NB4 (cell line): ENCODE results near the gene ORC4.

Experiments
- CTCF ChIP-seq: IDR thresholded peaks from one replicate; pipeline ENCODE4 v1.5.1; 2012; ENCODE audit warnings: low read depth, low read length
- MYC ChIP-seq: IDR thresholded peaks from 2 replicates; pipeline ENCODE4 v1.6.1; 2011; ENCODE audit warnings: low read depth, low read length
- POLR2A ChIP-seq: IDR thresholded peaks from 2 replicates; pipeline ENCODE4 v1.6.1; 2011; ENCODE audit warnings: mild to moderate bottlenecking; ENCODE audit not compliant: insufficient read length; ENCODE audit errors: extremely low read depth

GRCh38 chr2:148020111-148021058, at the start of gene ORC4:
- TF ChIP-seq POLR2A (peak; percentile 71), CTCF (peak; percentile 22), MYC (no peak; the same call in 1 of the 2 replicates)
